Measurements from ENCODE around the gene TNNT2. TPM values are rescaled to one million over a fixed set of nuclear protein-coding genes. Genes with fewer than 3 reads are reported as not detected.

Gene TNNT2
- total RNA-seq, 1 donor from 2014 or later = not detected

- H3K27me3 Mint-ChIP-seq (ENCODE audit: unreplicated experiment) = peaks cover 4% of the 10 kb centered on the region
- H3K9me3 Mint-ChIP-seq (ENCODE audit: unreplicated experiment) = peaks cover 2% of the 10 kb centered on the region
- no peak for DNase-seq
- TF ChIP-seq CTCF (IDR thresholded peaks at IDR 0.05; ENCODE audit: partially characterized antibody, unreplicated experiment) = no peak
- H3K4me1 Mint-ChIP-seq (ENCODE audit: low read depth, unreplicated experiment) = peaks cover 5% of the 10 kb centered on the region
- no peak overlapping the region for H3K27ac Mint-ChIP-seq (ENCODE audit: unreplicated experiment)
- no peaks in the 10 kb centered on the region for H3K36me3 Mint-ChIP-seq (ENCODE audit: unreplicated experiment)
- H3K4me3 Mint-ChIP-seq (ENCODE audit: unreplicated experiment) = no peak overlapping the region
Measured at GRCh38 chr1:201386208-201386607, 8.7 kb upstream of the TNNT2 start.

- no peak overlapping the region for H3K4me3 Mint-ChIP-seq (ENCODE audit: unreplicated experiment)
- peaks cover 7% of the 10 kb centered on the region for H3K4me1 Mint-ChIP-seq (ENCODE audit: low read depth, unreplicated experiment)
- peaks cover 4% of the 10 kb centered on the region for H3K9me3 Mint-ChIP-seq (ENCODE audit: unreplicated experiment)
- H3K27me3 Mint-ChIP-seq (ENCODE audit: unreplicated experiment) = peaks cover 4% of the 10 kb centered on the region
- H3K36me3 Mint-ChIP-seq (ENCODE audit: unreplicated experiment) = no peaks in the 10 kb centered on the region
- TF ChIP-seq CTCF (IDR thresholded peaks at IDR 0.05; ENCODE audit: partially characterized antibody, unreplicated experiment) = peak; percentile 79
- no peak overlapping the region for H3K27ac Mint-ChIP-seq (ENCODE audit: unreplicated experiment)
- peak; percentile 74 for DNase-seq
Measured at GRCh38 chr1:201385299-201385891, 7.9 kb upstream of the TNNT2 start.

- peaks cover 7% of the 10 kb centered on the region for H3K4me1 Mint-ChIP-seq (ENCODE audit: low read depth, unreplicated experiment)
- DNase-seq = no peak
- no peak overlapping the region for H3K27ac Mint-ChIP-seq (ENCODE audit: unreplicated experiment)
- TF ChIP-seq CTCF (IDR thresholded peaks at IDR 0.05; ENCODE audit: partially characterized antibody, unreplicated experiment) = no peak
- H3K36me3 Mint-ChIP-seq (ENCODE audit: unreplicated experiment) = no peaks in the 10 kb centered on the region
- no peak overlapping the region for H3K4me3 Mint-ChIP-seq (ENCODE audit: unreplicated experiment)
- H3K27me3 Mint-ChIP-seq (ENCODE audit: unreplicated experiment) = peaks cover 4% of the 10 kb centered on the region
- peaks cover 4% of the 10 kb centered on the region for H3K9me3 Mint-ChIP-seq (ENCODE audit: unreplicated experiment)
Measured at GRCh38 chr1:201384406-201384782, 6.9 kb upstream of the TNNT2 start.

GRCh38 chr1:201383647-201384405, 6.3 kb upstream of the TNNT2 start:
- Mint-ChIP-seq H3K27me3 (ENCODE audit: unreplicated experiment) (peaks cover 4% of the 10 kb centered on the region), H3K27ac (ENCODE audit: unreplicated experiment) (no peak overlapping the region), H3K9me3 (ENCODE audit: unreplicated experiment) (peaks cover 7% of the 10 kb centered on the region), H3K4me1 (ENCODE audit: low read depth, unreplicated experiment) (peaks cover 9% of the 10 kb centered on the region), H3K4me3 (ENCODE audit: unreplicated experiment) (peak overlapping the region; percentile 26), H3K36me3 (ENCODE audit: unreplicated experiment) (no peaks in the 10 kb centered on the region)
- no peak for TF ChIP-seq CTCF (IDR thresholded peaks at IDR 0.05; ENCODE audit: partially characterized antibody, unreplicated experiment)
- no peak for DNase-seq

GRCh38 chr1:201381130-201381529, 3.6 kb upstream of the TNNT2 start:
- no peak for TF ChIP-seq CTCF (IDR thresholded peaks at IDR 0.05; ENCODE audit: partially characterized antibody, unreplicated experiment)
- Mint-ChIP-seq H3K4me3 (ENCODE audit: unreplicated experiment) (no peak overlapping the region), H3K27ac (ENCODE audit: unreplicated experiment) (no peak overlapping the region), H3K9me3 (ENCODE audit: unreplicated experiment) (peaks cover 7% of the 10 kb centered on the region), H3K27me3 (ENCODE audit: unreplicated experiment) (peaks cover 10% of the 10 kb centered on the region), H3K36me3 (ENCODE audit: unreplicated experiment) (no peaks in the 10 kb centered on the region), H3K4me1 (ENCODE audit: low read depth, unreplicated experiment) (peaks cover 17% of the 10 kb centered on the region)
- DNase-seq = no peak

Data from glutamatergic neuron (in vitro differentiated cells).